ENCODE results near the gene TTC13. TPM values are rescaled to one million over a fixed set of nuclear protein-coding genes. Genes with fewer than 3 reads are reported as not detected.
A peak's percentile ranks its signal among the peaks of the same experiment; 100 is the strongest.

Gene TTC13
- polyA plus RNA-seq, 1 of the 3 experiments (the other 2 are of a cell fraction), result 5.5 TPM

- Histone ChIP-seq H3F3A (replicated peaks; ENCODE audit: insufficient read depth) (peaks cover 13% of the 10 kb centered on the region), H3K9me3 (no peaks in the 10 kb centered on the region), H3K4me1 (ENCODE audit: control insufficient read depth in 1 of 2, insufficient read depth in 2 of 2, low read depth in 1 of 2, low read length in 1 of 2) (peaks cover 17 to 26% of the 10 kb centered on the region in 2 experiments), H3K4me3 (ENCODE audit: low read depth in 2 of 2, low read length in 1 of 2) (peak overlapping the region in 1 of 2 experiments; percentile 63; a peak in 1 of 4 replicates), H3K9ac (peak overlapping the region; percentile 70; the same call in 1 of the 2 replicates), H3K36me3 (replicated peaks in 1 of 2; ENCODE audit: control insufficient read depth in 1 of 2, insufficient read depth in 2 of 2, low read length in 1 of 2) (peaks cover 0 to 13% of the 10 kb centered on the region in 2 experiments), H3K27me3 (ENCODE audit: insufficient read depth) (no peaks in the 10 kb centered on the region), H3K4me2 (peak overlapping the region; percentile 86), H4K20me1 (ENCODE audit: insufficient read depth) (peaks cover 10% of the 10 kb centered on the region), H3K9me2 (no peaks in the 10 kb centered on the region), H2AFZ (ENCODE audit: low read depth) (peak overlapping the region; percentile 93; the same call in 1 of the 2 replicates), H3K27ac (ENCODE audit: low read depth in 2 of 2, low read length in 1 of 2) (peak overlapping the region; percentile 56 to 85; a peak in 3 of 4 replicates), H3K79me2 (ENCODE audit: insufficient read depth) (peaks cover 34% of the 10 kb centered on the region; the same call in 1 of the 2 replicates)
- no peak for DNase-seq
- ChIA-PET POLR2A (interaction anchor here (0.6 to 1.1 kb wide), 3 partner anchors 24 to 227 kb away, joined by 3 to 7 read pairs (median 4); partner anchors contain the start of gene COG2), CTCF (interaction anchor here (0.6 to 1.0 kb wide), 3 partner anchors 29 to 48 kb away, joined by 3 to 6 read pairs (median 3); no protein-coding TSS in a partner anchor)
- TF ChIP-seq USF1 (IDR thresholded peaks at IDR 0.05; ENCODE audit: borderline replicate concordance, low read depth) (no peak), JUND (IDR thresholded peaks at IDR 0.05) (peak; percentile 25; the same call in 1 of the 2 replicates), TEAD4 (IDR thresholded peaks at IDR 0.05; ENCODE audit: borderline replicate concordance, insufficient read depth) (peak; percentile 43; the same call in 1 of the 2 replicates), TCF12 (IDR thresholded peaks at IDR 0.05) (peak; percentile 10; the same call in 1 of the 2 replicates)
- WGBS (ENCODE audit: low lambda C conversion rate), result 67% methylated on average over 4 of the region's 4 CpGs
These were observed 109.2 kb downstream of the TTC13 start for GRCh38 chr1:230869500-230869899.

- Histone ChIP-seq H3K27me3 (ENCODE audit: insufficient read depth) (no peaks in the 10 kb centered on the region), H3K36me3 (replicated peaks in 1 of 2; ENCODE audit: control insufficient read depth in 1 of 2, insufficient read depth in 2 of 2, low read length in 1 of 2) (peaks cover 0 to 13% of the 10 kb centered on the region in 2 experiments), H3K4me3 (ENCODE audit: low read depth in 2 of 2, low read length in 1 of 2) (peak overlapping the region; percentile 53 to 63), H3K9me2 (no peaks in the 10 kb centered on the region), H3K79me2 (ENCODE audit: insufficient read depth) (peaks cover 41% of the 10 kb centered on the region; the same call in 1 of the 2 replicates), H3K27ac (ENCODE audit: low read depth in 2 of 2, low read length in 1 of 2) (peak overlapping the region; percentile 56 to 85), H3F3A (replicated peaks; ENCODE audit: insufficient read depth) (peaks cover 13% of the 10 kb centered on the region), H4K20me1 (ENCODE audit: insufficient read depth) (peaks cover 13% of the 10 kb centered on the region), H3K9ac (peak overlapping the region; percentile 70), H3K9me3 (no peaks in the 10 kb centered on the region), H3K4me2 (peak overlapping the region; percentile 86), H3K4me1 (ENCODE audit: control insufficient read depth in 1 of 2, insufficient read depth in 2 of 2, low read depth in 1 of 2, low read length in 1 of 2) (peaks cover 17 to 21% of the 10 kb centered on the region in 2 experiments), H2AFZ (ENCODE audit: low read depth) (peak overlapping the region; percentile 93)
- POLR2A ChIA-PET, result interaction anchor here (0.6 to 1.1 kb wide), 5 partner anchors 9 to 227 kb away, joined by 3 to 7 read pairs (median 3); partner anchors contain the start of gene COG2
- CTCF ChIA-PET, result interaction anchor here (0.6 to 1.4 kb wide), 3 partner anchors 10 to 49 kb away, joined by 3 to 6 read pairs (median 5); no protein-coding TSS in a partner anchor
- DNase-seq, result no peak
- 45% methylated on average over 24 of the region's 40 CpGs for WGBS (ENCODE audit: low lambda C conversion rate)
- TF ChIP-seq RAD21 (IDR thresholded peaks at IDR 0.05; ENCODE audit: low read length), result no peak
- TF ChIP-seq JUND (IDR thresholded peaks at IDR 0.05), result no peak
- TF ChIP-seq TAF1 (IDR thresholded peaks at IDR 0.05; ENCODE audit: borderline replicate concordance, low read depth, low read length), result peak; percentile 11; the same call in 1 of the 2 replicates
- TF ChIP-seq USF2 (IDR thresholded peaks at IDR 0.05; ENCODE audit: borderline replicate concordance, low read depth, low read length), result no peak
- peak; percentile 60 for TF ChIP-seq MAX (IDR thresholded peaks at IDR 0.05; ENCODE audit: low read depth)
- TF ChIP-seq NFIC (IDR thresholded peaks at IDR 0.05; ENCODE audit: borderline replicate concordance), result no peak
- TF ChIP-seq REST (IDR thresholded peaks at IDR 0.05; ENCODE audit: low read depth, low read length), result no peak
- TF ChIP-seq ZBTB33 (IDR thresholded peaks at IDR 0.05; ENCODE audit: borderline replicate concordance, low read depth), result no peak
- TF ChIP-seq FOSL2 (IDR thresholded peaks at IDR 0.05; ENCODE audit: borderline replicate concordance, low read depth), result no peak
- TF ChIP-seq SIN3A (IDR thresholded peaks at IDR 0.05; ENCODE audit: borderline replicate concordance, low read depth, low read length), result no peak
- TF ChIP-seq FOXM1 (IDR thresholded peaks at IDR 0.05; ENCODE audit: low read depth), result no peak
- TF ChIP-seq EZH2phosphoT487 (IDR thresholded peaks at IDR 0.05; ENCODE audit: borderline replicate concordance, low read depth), result no peak
- no peak for TF ChIP-seq TCF12 (IDR thresholded peaks at IDR 0.05)
- 0 out of 2 replicates have a peak, but pooled peaks have one; percentile 26 for TF ChIP-seq YY1 (IDR thresholded peaks at IDR 0.05; ENCODE audit: low read depth)
- TF ChIP-seq SMC3 (IDR thresholded peaks at IDR 0.05; ENCODE audit: low read depth, low read length), result no peak
- no peak for TF ChIP-seq RCOR1 (IDR thresholded peaks at IDR 0.05; ENCODE audit: low read length)
These were observed 109.8 kb downstream of the TTC13 start for GRCh38 chr1:230868736-230869385.

Data from SK-N-SH (cell line).